ENCODE data around the gene SMARCB1. TPM values are rescaled to one million over a fixed set of nuclear protein-coding genes. Genes with fewer than 3 reads are reported as not detected.

Gene SMARCB1
- total and polyA plus RNA-seq, 2 of the 4 experiments (the other 2 are of a cell fraction): 110 to 159 TPM

GRCh38 chr22:23755711-23756110, 31.1 kb upstream of the SMARCB1 start:
- WGBS, 2 experiments (ENCODE audit: extremely low coverage in 2 of 2, insufficient read length in 1 of 2): no CpG with 5 or more reads among the region's 8 CpGs
- no peak overlapping the region for H4K8ac ChIP-seq (ENCODE audit: low read depth in 2 of 2, low read length in 2 of 2)
- ATAC-seq (ENCODE audit: low read depth): no peak

More at GRCh38 chr22:23755711-23756110, 31.1 kb upstream of the SMARCB1 start:
- Histone ChIP-seq H3K79me1 (ENCODE audit: low read depth in 1 of 2, low read length in 2 of 2) (peaks cover 0 to under 1% of the 10 kb centered on the region in 2 experiments; a peak in 3 of 4 replicates), H2AK5ac (ENCODE audit: low read depth, low read length) (no peak overlapping the region), H2BK20ac (ENCODE audit: low read depth, low read length) (no peak overlapping the region), H3K9me3 (ENCODE audit: control insufficient read depth, insufficient read depth, low read length) (no peaks in the 10 kb centered on the region), H4K5ac (ENCODE audit: low read depth, low read length) (no peak overlapping the region), H3K27me3 (ENCODE audit: control insufficient read depth, insufficient read depth, low read length) (0 out of 2 replicates have a peak, but pooled peaks cover 1% of the 10 kb centered on the region), H3K4me2 (ENCODE audit: low read depth, low read length) (no peak overlapping the region), H2BK120ac (ENCODE audit: low read depth, low read length) (no peak overlapping the region), H3K36me3 (ENCODE audit: control insufficient read depth, insufficient read depth, low read length) (no peaks in the 10 kb centered on the region), H3K27ac (ENCODE audit: insufficient read depth, low read length) (no peak overlapping the region), H3K23ac (ENCODE audit: low read depth, low read length) (no peak overlapping the region), H3K18ac (ENCODE audit: low read depth, low read length) (no peak overlapping the region), H4K91ac (ENCODE audit: insufficient read depth, low read depth, low read length) (no peak overlapping the region), H2BK5ac (ENCODE audit: low read depth, low read length, poor library complexity, severe bottlenecking) (no peak overlapping the region), H4K20me1 (ENCODE audit: insufficient read depth, low read length) (no peaks in the 10 kb centered on the region), H3K4me3 (ENCODE audit: insufficient read depth, low read depth, low read length) (no peak overlapping the region), H3K56ac (ENCODE audit: extremely low read depth, insufficient read depth, low read length) (no peak overlapping the region), H3K9ac (ENCODE audit: low read depth, low read length) (no peak overlapping the region), H2BK15ac (ENCODE audit: low read depth, low read length) (no peak overlapping the region), H3K4ac (ENCODE audit: low read depth, low read length) (no peak overlapping the region), H3K4me1 (ENCODE audit: control insufficient read depth, insufficient read depth, low read length) (no peaks in the 10 kb centered on the region; the same call in 1 of the 2 replicates), H2AK9ac (replicated peaks; ENCODE audit: low read depth, low read length, poor library complexity) (no peak overlapping the region), H3K9me1 (ENCODE audit: insufficient read depth, low read length) (no peaks in the 10 kb centered on the region), H3K14ac (replicated peaks; ENCODE audit: low read depth, low read length) (no peak overlapping the region), H2AFZ (replicated peaks; ENCODE audit: low read length, poor library complexity) (no peak overlapping the region)
- in situ Hi-C loops (cut with MboI; ENCODE audit: low sequenced_read_pairs) (no loop called here), intact Hi-C loops (cut with micrococcal nuclease) (no loop called here), dilution Hi-C loops (cut with HindIII; ENCODE audit: low sequenced_read_pairs, unreplicated experiment) (no loop called here)
- DNase-seq: no peak
- BruUV-seq (replicated peaks): no TSS peak
- no peak for TF ChIP-seq NFE2L2 (IDR thresholded peaks at IDR 0.05; ENCODE audit: low read depth, low read length)
- no peak for TF ChIP-seq CHD1 (IDR thresholded peaks at IDR 0.05; ENCODE audit: low read depth, low read length)
- TF ChIP-seq FOS (IDR thresholded peaks at IDR 0.05; ENCODE audit: low read depth, low read length): no peak
- TF ChIP-seq RAD21 (IDR thresholded peaks at IDR 0.05; ENCODE audit: low read length): no peak
- TF ChIP-seq MAZ (IDR thresholded peaks at IDR 0.05; ENCODE audit: borderline replicate concordance, low read depth, low read length): no peak
- TF ChIP-seq ELK1 (IDR thresholded peaks at IDR 0.05; ENCODE audit: borderline replicate concordance, low read depth, low read length): no peak
- TF ChIP-seq MXI1 (IDR thresholded peaks at IDR 0.05; ENCODE audit: borderline replicate concordance, low read depth, low read length): no peak
- TF ChIP-seq RFX5 (IDR thresholded peaks at IDR 0.05; ENCODE audit: low read depth, low read length): no peak
- TF ChIP-seq MAFK (IDR thresholded peaks at IDR 0.05; ENCODE audit: low read depth, low read length): no peak
- CTCF ChIA-PET: no interaction called here
- POLR2A ChIA-PET (ENCODE audit: unreplicated experiment): no interaction called here
